ENCODE measurements around the gene TTC32. TPM values are rescaled to one million over a fixed set of nuclear protein-coding genes. Genes with fewer than 3 reads are reported as not detected.
"Not testable (repeated sequence)": the region's sequence is repeated elsewhere in the genome, so short reads cannot be mapped to it uniquely, and the experiment has no call there.

TTC32 gene
- total RNA-seq: 8.1 and 9.4 TPM in 2 replicates

GRCh38 chr2:19901442-19902215 lies at the start of gene TTC32:
Gene TTC32, minus strand, starts transcription at chr2:19901983. Its CDS starts 129 bp downstream, at chr2:19901854.
- peak; percentile 97 for DNase-seq

- DNase-seq: peak; percentile 49
Observed at GRCh38 chr2:19949071-19949470, 47.3 kb upstream of the TTC32 start.

- DNase-seq: no peak
Observed at GRCh38 chr2:19947184-19947940, 45.6 kb upstream of the TTC32 start.

- no peak for DNase-seq
Observed at GRCh38 chr2:19944205-19944845, 42.5 kb upstream of the TTC32 start.

GRCh38 chr2:19943189-19943588 lies 41.4 kb upstream of the TTC32 start:
- DNase-seq: no peak

GRCh38 chr2:19942199-19942598 lies 40.4 kb upstream of the TTC32 start:
- DNase-seq: no peak

GRCh38 chr2:19937004-19937403 lies 35.2 kb upstream of the TTC32 start:
- DNase-seq: no peak

GRCh38 chr2:19936203-19936602 lies 34.4 kb upstream of the TTC32 start:
- no peak for DNase-seq

GRCh38 chr2:19933351-19933981 lies 31.7 kb upstream of the TTC32 start:
- peak; percentile 92 for DNase-seq

- peak; percentile 62 for DNase-seq
Observed at GRCh38 chr2:19932928-19933327, 31.1 kb upstream of the TTC32 start.

GRCh38 chr2:19929226-19929625 lies 27.4 kb upstream of the TTC32 start:
- no peak for DNase-seq

GRCh38 chr2:19927816-19928215 lies 26.0 kb upstream of the TTC32 start:
- DNase-seq: not testable (repeated sequence)

GRCh38 chr2:19924526-19924925 lies 22.7 kb upstream of the TTC32 start:
- DNase-seq: peak; percentile 68

- DNase-seq: not testable (repeated sequence)
Observed at GRCh38 chr2:19922188-19922587, 20.4 kb upstream of the TTC32 start.

GRCh38 chr2:19916385-19916950 lies 14.7 kb upstream of the TTC32 start:
- DNase-seq: no peak

GRCh38 chr2:19914266-19914975 lies 12.6 kb upstream of the TTC32 start:
- DNase-seq: no peak

GRCh38 chr2:19911808-19912509 lies 10.2 kb upstream of the TTC32 start:
- DNase-seq: no peak

- peak; percentile 50 for DNase-seq
Observed at GRCh38 chr2:19902216-19902740, 495 bp upstream of the TTC32 start.

GRCh38 chr2:19900931-19901441 lies 797 bp downstream of the TTC32 start:
- peak; percentile 54 for DNase-seq

Data from dermis blood vessel endothelial cell (primary cell).